ENCODE results near the gene PPWD1. TPM values are rescaled to one million over a fixed set of nuclear protein-coding genes. Genes with fewer than 3 reads are reported as not detected.
A peak's percentile ranks its signal among the peaks of the same experiment; 100 is the strongest.

The PPWD1 gene
- polyA plus RNA-seq (2013): 27.3 and 28.8 TPM in 2 replicates

DNA sequence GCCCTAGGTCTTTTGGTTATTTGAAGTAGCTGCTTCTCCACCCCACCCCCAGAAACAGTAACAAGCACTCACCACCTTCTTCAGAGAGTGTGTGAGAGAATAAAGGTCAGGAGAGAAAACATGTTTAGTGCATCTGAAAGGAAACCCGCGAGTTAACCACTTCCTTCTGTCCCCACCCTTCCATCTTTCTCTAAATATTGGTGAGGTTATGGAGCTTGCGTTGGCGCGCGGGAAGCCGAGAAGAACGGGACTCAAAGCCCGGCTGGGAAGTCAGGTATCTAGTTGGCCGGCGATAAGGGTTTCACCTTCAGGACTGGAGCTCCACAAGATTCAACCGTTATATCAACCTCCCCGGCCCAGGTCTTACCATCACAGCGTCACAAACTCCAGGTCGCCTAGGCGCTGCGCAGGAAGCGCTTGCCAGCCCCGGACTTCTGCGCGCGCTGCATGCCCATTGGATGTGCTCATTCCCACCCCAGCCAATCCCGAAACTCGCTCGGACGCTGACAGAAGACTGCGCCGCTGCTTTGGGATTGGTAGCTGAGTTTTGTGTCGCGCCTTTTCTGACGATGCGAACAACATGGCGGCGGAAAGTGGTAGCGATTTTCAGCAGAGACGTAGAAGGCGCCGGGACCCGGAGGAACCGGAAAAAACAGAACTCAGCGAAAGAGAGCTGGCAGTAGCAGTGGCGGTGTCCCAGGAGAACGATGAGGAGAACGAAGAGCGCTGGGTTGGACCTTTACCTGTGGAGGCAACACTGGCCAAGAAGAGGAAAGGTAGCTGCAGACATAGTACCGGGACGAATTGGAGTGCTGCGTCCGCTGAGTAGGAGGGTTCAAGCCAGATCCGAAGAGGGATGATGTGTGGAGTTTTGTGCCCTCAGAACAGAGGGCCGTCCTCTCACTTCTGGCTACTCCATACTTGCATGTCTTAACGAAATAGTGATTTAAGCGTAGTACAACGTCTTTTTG lies at the start of gene PPWD1, which contains the start of gene CENPK:
PPWD1 (plus strand) TSS at position 566 of the 971 bp plus-strand sequence; CDS start at position 581, 15 bp downstream.
CENPK (minus strand) TSS at position 438 of the 971 bp plus-strand sequence. CDS start 8,261 bp downstream, outside the sequence.
- Histone ChIP-seq H3K23ac (ENCODE audit: low read length) (no peak within 1 kb of the TSS), H4K12ac (ENCODE audit: low read depth, low read length) (peak within 1 kb of the TSS; percentile 92), H3K4me2 (ENCODE audit: low read length) (peak within 1 kb of the TSS; percentile 94), H3K4me1 (ENCODE audit: control insufficient read depth in 1 of 2, insufficient read depth in 2 of 2, low read length in 2 of 2) (no peaks in the 10 kb centered on the region), H3K36me3 (ENCODE audit: control insufficient read depth in 1 of 2, insufficient read depth in 2 of 2, low read length in 2 of 2) (peaks cover 0 to 2% of the 10 kb centered on the region in 2 experiments), H2BK12ac (ENCODE audit: low read length) (no peak within 1 kb of the TSS), H3K27me3 (ENCODE audit: insufficient read depth, low read length) (no peaks in the 10 kb centered on the region), H3K9ac (ENCODE audit: low read length) (peak within 1 kb of the TSS; percentile 86), H3K4ac (ENCODE audit: low read depth, low read length) (peak within 1 kb of the TSS; percentile 75), H3K79me1 (ENCODE audit: low read length) (peaks cover 3% of the 10 kb centered on the region), H2BK120ac (ENCODE audit: insufficient read depth, low read length, poor library complexity) (peak within 1 kb of the TSS; percentile 28), H3K27ac (ENCODE audit: low read depth, low read length) (peak within 1 kb of the TSS; percentile 82), H3K14ac (ENCODE audit: low read length) (peak within 1 kb of the TSS; percentile 81), H3K4me3 (ENCODE audit: low read depth, low read length) (peak within 1 kb of the TSS; percentile 93), H4K91ac (ENCODE audit: low read depth, low read length) (peak within 1 kb of the TSS; percentile 53), H3K18ac (ENCODE audit: low read length) (peak within 1 kb of the TSS; percentile 85), H2BK5ac (ENCODE audit: low read depth, low read length, poor library complexity) (peak within 1 kb of the TSS; percentile 44), H3K79me2 (ENCODE audit: control insufficient read depth, insufficient read depth, low read length, poor library complexity) (peaks cover 3% of the 10 kb centered on the region), H2AFZ (ENCODE audit: insufficient read depth, low read length, poor library complexity) (peak within 1 kb of the TSS; percentile 65), H2AK5ac (ENCODE audit: low read length) (no peak within 1 kb of the TSS), H4K8ac (ENCODE audit: low read depth, low read length) (peak within 1 kb of the TSS; percentile 94), H3K9me3 (ENCODE audit: insufficient read depth, low read depth, low read length) (no peaks in the 10 kb centered on the region)
- WGBS (ENCODE audit: extremely low coverage, insufficient coverage, insufficient read length): no CpG with 5 or more reads among the region's 54 CpGs
- peak; percentile 96 to 97 for DNase-seq

- Histone ChIP-seq H3K9me3 (ENCODE audit: insufficient read depth, low read depth, low read length) (no peaks in the 10 kb centered on the region), H3K23ac (ENCODE audit: low read length) (no peak overlapping the region), H3K9ac (ENCODE audit: low read length) (no peak overlapping the region), H2BK12ac (ENCODE audit: low read length) (no peak overlapping the region), H3K27ac (ENCODE audit: low read depth, low read length) (no peak overlapping the region), H2BK120ac (ENCODE audit: insufficient read depth, low read length, poor library complexity) (no peak overlapping the region), H3K79me1 (ENCODE audit: low read length) (no peaks in the 10 kb centered on the region), H3K4me1 (ENCODE audit: control insufficient read depth in 1 of 2, insufficient read depth in 2 of 2, low read length in 2 of 2) (no peaks in the 10 kb centered on the region), H2AFZ (ENCODE audit: insufficient read depth, low read length, poor library complexity) (no peak overlapping the region), H3K4me3 (ENCODE audit: low read depth, low read length) (no peak overlapping the region), H3K4ac (ENCODE audit: low read depth, low read length) (no peak overlapping the region), H2AK5ac (ENCODE audit: low read length) (no peak overlapping the region), H3K14ac (ENCODE audit: low read length) (no peak overlapping the region), H3K18ac (ENCODE audit: low read length) (no peak overlapping the region), H3K79me2 (ENCODE audit: control insufficient read depth, insufficient read depth, low read length, poor library complexity) (no peaks in the 10 kb centered on the region), H3K4me2 (ENCODE audit: low read length) (no peak overlapping the region), H4K8ac (ENCODE audit: low read depth, low read length) (no peak overlapping the region), H3K27me3 (ENCODE audit: insufficient read depth, low read length) (no peaks in the 10 kb centered on the region), H2BK5ac (ENCODE audit: low read depth, low read length, poor library complexity) (no peak overlapping the region), H4K12ac (ENCODE audit: low read depth, low read length) (no peak overlapping the region), H3K36me3 (ENCODE audit: control insufficient read depth in 1 of 2, insufficient read depth in 2 of 2, low read length in 2 of 2) (peaks cover 11% of the 10 kb centered on the region in 2 experiments), H4K91ac (ENCODE audit: low read depth, low read length) (no peak overlapping the region)
- no peak for DNase-seq
- WGBS (ENCODE audit: extremely low coverage, insufficient coverage, insufficient read length): no CpG with 5 or more reads among the region's 3 CpGs
These were observed 37.4 kb upstream of the PPWD1 start for GRCh38 chr5:65525726-65526125.

GRCh38 chr5:65530904-65531303 lies 32.2 kb upstream of the PPWD1 start:
- no peak overlapping the region for H3K4ac ChIP-seq (ENCODE audit: low read depth, low read length)
- H3K36me3 ChIP-seq (ENCODE audit: control insufficient read depth in 1 of 2, insufficient read depth in 2 of 2, low read length in 2 of 2): peaks cover 11 to 12% of the 10 kb centered on the region in 2 experiments
- no peak overlapping the region for H3K4me3 ChIP-seq (ENCODE audit: low read depth, low read length)
- H3K4me2 ChIP-seq (ENCODE audit: low read length): no peak overlapping the region
- no CpG with 5 or more reads among the region's 1 CpG for WGBS (ENCODE audit: extremely low coverage, insufficient coverage, insufficient read length)
- no peak overlapping the region for H4K91ac ChIP-seq (ENCODE audit: low read depth, low read length)
- no peak for DNase-seq
- no peak overlapping the region for H3K18ac ChIP-seq (ENCODE audit: low read length)
- H3K4me1 ChIP-seq (ENCODE audit: control insufficient read depth in 1 of 2, insufficient read depth in 2 of 2, low read length in 2 of 2): no peaks in the 10 kb centered on the region
- no peak overlapping the region for H2AK5ac ChIP-seq (ENCODE audit: low read length)
- H3K9ac ChIP-seq (ENCODE audit: low read length): no peak overlapping the region
- H3K79me1 ChIP-seq (ENCODE audit: low read length): no peaks in the 10 kb centered on the region
- H3K79me2 ChIP-seq (ENCODE audit: control insufficient read depth, insufficient read depth, low read length, poor library complexity): no peaks in the 10 kb centered on the region
- H2BK12ac ChIP-seq (ENCODE audit: low read length): no peak overlapping the region
- H3K9me3 ChIP-seq (ENCODE audit: insufficient read depth, low read depth, low read length): no peaks in the 10 kb centered on the region
- no peaks in the 10 kb centered on the region for H3K27me3 ChIP-seq (ENCODE audit: insufficient read depth, low read length)
- H2BK5ac ChIP-seq (ENCODE audit: low read depth, low read length, poor library complexity): no peak overlapping the region
- no peak overlapping the region for H3K27ac ChIP-seq (ENCODE audit: low read depth, low read length)
- H2AFZ ChIP-seq (ENCODE audit: insufficient read depth, low read length, poor library complexity): no peak overlapping the region
- H3K23ac ChIP-seq (ENCODE audit: low read length): no peak overlapping the region
- no peak overlapping the region for H4K8ac ChIP-seq (ENCODE audit: low read depth, low read length)
- H2BK120ac ChIP-seq (ENCODE audit: insufficient read depth, low read length, poor library complexity): no peak overlapping the region
- no peak overlapping the region for H4K12ac ChIP-seq (ENCODE audit: low read depth, low read length)
- H3K14ac ChIP-seq (ENCODE audit: low read length): no peak overlapping the region

- peak in 1 of 2 donors; percentile 71 for DNase-seq
- H3K18ac ChIP-seq (ENCODE audit: low read length): no peak overlapping the region
- no peak overlapping the region for H2AFZ ChIP-seq (ENCODE audit: insufficient read depth, low read length, poor library complexity)
- H2AK5ac ChIP-seq (ENCODE audit: low read length): no peak overlapping the region
- no peak overlapping the region for H2BK120ac ChIP-seq (ENCODE audit: insufficient read depth, low read length, poor library complexity)
- H2BK5ac ChIP-seq (ENCODE audit: low read depth, low read length, poor library complexity): no peak overlapping the region
- H2BK12ac ChIP-seq (ENCODE audit: low read length): no peak overlapping the region
- H3K4ac ChIP-seq (ENCODE audit: low read depth, low read length): no peak overlapping the region
- no peak overlapping the region for H3K4me2 ChIP-seq (ENCODE audit: low read length)
- H3K4me1 ChIP-seq (ENCODE audit: control insufficient read depth in 1 of 2, insufficient read depth in 2 of 2, low read length in 2 of 2): peaks cover 0 to 2% of the 10 kb centered on the region in 2 experiments
- no peaks in the 10 kb centered on the region for H3K79me1 ChIP-seq (ENCODE audit: low read length)
- peaks cover 5 to 6% of the 10 kb centered on the region in 2 experiments for H3K36me3 ChIP-seq (ENCODE audit: control insufficient read depth in 1 of 2, insufficient read depth in 2 of 2, low read length in 2 of 2)
- no peak overlapping the region for H3K23ac ChIP-seq (ENCODE audit: low read length)
- no peak overlapping the region for H4K8ac ChIP-seq (ENCODE audit: low read depth, low read length)
- H3K9ac ChIP-seq (ENCODE audit: low read length): no peak overlapping the region
- no peaks in the 10 kb centered on the region for H3K9me3 ChIP-seq (ENCODE audit: insufficient read depth, low read depth, low read length)
- no peak overlapping the region for H3K4me3 ChIP-seq (ENCODE audit: low read depth, low read length)
- no peak overlapping the region for H4K91ac ChIP-seq (ENCODE audit: low read depth, low read length)
- no peak overlapping the region for H3K27ac ChIP-seq (ENCODE audit: low read depth, low read length)
- no peak overlapping the region for H4K12ac ChIP-seq (ENCODE audit: low read depth, low read length)
- WGBS (ENCODE audit: extremely low coverage, insufficient coverage, insufficient read length): no CpG with 5 or more reads among the region's 6 CpGs
- H3K27me3 ChIP-seq (ENCODE audit: insufficient read depth, low read length): no peaks in the 10 kb centered on the region
- no peak overlapping the region for H3K14ac ChIP-seq (ENCODE audit: low read length)
- no peaks in the 10 kb centered on the region for H3K79me2 ChIP-seq (ENCODE audit: control insufficient read depth, insufficient read depth, low read length, poor library complexity)
These were observed 27.5 kb upstream of the PPWD1 start for GRCh38 chr5:65535529-65535987.

Measured in trophoblast cell (in vitro differentiated cells and primary cell).